ENCODE measurements around the gene ATG9B.

Gene ATG9B

DNA sequence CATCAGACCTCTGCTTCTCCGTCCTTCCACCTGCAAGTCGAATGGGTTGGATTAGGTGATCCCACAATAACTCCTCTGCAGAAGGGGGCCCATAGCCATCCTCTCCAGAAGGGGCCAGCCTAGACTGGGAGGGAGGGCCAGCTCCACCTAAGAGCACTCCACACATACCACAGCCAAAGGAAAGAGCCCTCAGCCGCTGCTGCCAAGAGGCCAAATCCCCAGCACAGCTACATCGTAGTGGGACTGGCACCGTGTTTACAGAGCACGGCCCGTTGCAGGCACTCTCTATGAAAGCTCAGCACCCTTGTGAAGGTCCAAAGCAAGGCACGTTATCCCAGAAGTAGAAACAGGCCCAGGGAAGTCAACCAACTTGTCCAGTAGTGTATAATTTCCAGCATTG, 51.6 kb downstream of the ATG9B start:
- peaks cover 3% of the 10 kb centered on the region for H3K4me1 ChIP-seq (ENCODE audit: control insufficient read depth, insufficient read depth, low read length)
- DNase-seq (ENCODE audit: low read depth) = no peak
- no peaks in the 10 kb centered on the region for H3K9me3 ChIP-seq (ENCODE audit: control insufficient read depth, low read length)
- peaks cover 83% of the 10 kb centered on the region for H3K27me3 ChIP-seq (replicated peaks; ENCODE audit: control insufficient read depth, insufficient read depth, low read length)
- no peak overlapping the region for H3K9ac ChIP-seq (ENCODE audit: low read length)
- no peaks in the 10 kb centered on the region for H3K36me3 ChIP-seq (ENCODE audit: control insufficient read depth, insufficient read depth, low read length, severe bottlenecking)
- no peak overlapping the region for H3K4me3 ChIP-seq (ENCODE audit: low read length)

DNA sequence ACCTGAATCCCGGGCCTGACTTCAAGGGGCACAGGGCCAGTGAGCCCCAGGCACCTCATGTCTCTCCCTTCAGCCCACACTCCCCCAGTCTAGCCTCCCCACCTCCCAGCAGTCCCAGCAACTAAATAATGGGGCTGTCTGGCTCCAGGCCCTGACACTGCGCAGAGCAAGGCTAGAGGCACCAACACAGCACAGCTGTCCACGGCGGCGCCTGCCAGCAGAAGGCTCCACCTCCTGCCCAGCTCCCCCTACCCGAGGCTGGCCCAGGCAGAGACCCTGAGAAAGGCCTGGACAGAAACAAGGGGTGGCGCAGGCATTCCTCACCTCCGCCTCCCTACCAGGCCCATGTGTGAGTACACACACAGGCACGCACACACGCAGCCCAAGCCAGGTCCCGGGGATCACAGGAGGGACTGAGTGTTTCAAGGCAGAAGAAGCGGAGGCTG, 52.2 kb downstream of the ATG9B start:
- H3K27me3 ChIP-seq (replicated peaks; ENCODE audit: control insufficient read depth, insufficient read depth, low read length) = peaks cover 85% of the 10 kb centered on the region
- H3K9ac ChIP-seq (ENCODE audit: low read length) = no peak overlapping the region
- H3K4me1 ChIP-seq (ENCODE audit: control insufficient read depth, insufficient read depth, low read length) = peaks cover 3% of the 10 kb centered on the region
- DNase-seq (ENCODE audit: low read depth) = no peak
- H3K4me3 ChIP-seq (ENCODE audit: low read length) = no peak overlapping the region
- H3K9me3 ChIP-seq (ENCODE audit: control insufficient read depth, low read length) = no peaks in the 10 kb centered on the region
- H3K36me3 ChIP-seq (ENCODE audit: control insufficient read depth, insufficient read depth, low read length, severe bottlenecking) = no peaks in the 10 kb centered on the region

DNA sequence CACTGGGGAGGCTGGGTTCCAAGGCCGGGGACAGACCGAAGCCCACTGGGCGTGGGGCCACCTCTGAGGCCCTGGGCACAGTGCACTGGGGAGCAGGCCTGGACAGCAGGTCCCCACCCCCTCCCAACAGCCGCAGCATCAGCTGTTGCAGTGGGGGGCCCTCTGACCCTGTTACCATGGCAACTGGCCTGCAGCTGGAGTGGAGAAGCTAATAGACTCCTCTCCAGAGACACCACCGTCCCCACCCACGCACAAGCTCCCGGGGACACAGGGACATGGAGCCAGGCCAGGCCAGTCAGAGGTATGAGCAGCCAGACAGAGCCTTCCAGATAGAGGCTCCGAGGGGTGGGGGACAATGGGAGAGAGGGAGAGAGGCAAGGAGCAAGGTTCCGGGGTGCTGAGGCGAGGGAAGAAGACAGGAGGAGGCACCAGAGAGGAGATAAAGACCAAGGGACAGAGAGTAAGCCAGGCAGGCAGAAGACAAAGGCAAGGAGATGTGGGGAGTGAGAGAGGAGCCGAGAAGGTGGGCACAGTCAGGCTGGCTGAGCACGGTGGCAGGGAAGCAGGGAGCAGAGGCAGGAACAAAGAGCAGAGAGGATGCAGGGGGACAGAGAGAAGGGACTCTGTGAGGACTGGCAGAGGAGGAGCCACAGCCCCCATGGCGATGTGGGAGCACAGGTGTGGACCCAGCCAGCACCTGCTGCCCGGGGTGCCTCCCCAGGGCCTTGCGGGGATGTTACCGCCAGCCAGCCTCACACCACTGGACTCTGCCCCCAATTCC, 52.9 kb downstream of the ATG9B start:
- H3K9me3 ChIP-seq (ENCODE audit: control insufficient read depth, low read length) = no peaks in the 10 kb centered on the region
- H3K4me1 ChIP-seq (ENCODE audit: control insufficient read depth, insufficient read depth, low read length) = peaks cover 3% of the 10 kb centered on the region
- H3K36me3 ChIP-seq (ENCODE audit: control insufficient read depth, insufficient read depth, low read length, severe bottlenecking) = no peaks in the 10 kb centered on the region
- H3K27me3 ChIP-seq (replicated peaks; ENCODE audit: control insufficient read depth, insufficient read depth, low read length) = peaks cover 84% of the 10 kb centered on the region
- DNase-seq (ENCODE audit: low read depth) = no peak
- no peak overlapping the region for H3K4me3 ChIP-seq (ENCODE audit: low read length)
- H3K9ac ChIP-seq (ENCODE audit: low read length) = no peak overlapping the region

DNA sequence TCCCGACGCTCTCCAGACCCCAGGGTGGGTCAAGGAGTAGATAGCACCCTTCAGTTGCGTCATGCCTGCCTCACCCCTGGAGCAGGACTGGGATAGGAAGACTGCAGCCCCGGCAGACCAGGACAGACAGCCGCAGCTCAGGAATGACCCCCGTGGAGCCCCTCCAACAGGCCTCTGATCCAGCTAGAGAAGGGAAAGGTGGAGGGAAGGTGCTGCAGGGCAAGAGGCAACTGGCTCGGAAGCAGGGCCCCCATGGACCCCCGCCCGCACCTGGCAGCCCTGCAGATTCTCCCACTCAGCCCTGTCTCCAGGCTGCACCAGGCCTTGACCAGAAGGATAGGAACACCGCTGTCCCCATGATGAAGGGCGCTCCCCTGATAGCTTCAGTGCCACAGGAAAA, 53.9 kb downstream of the ATG9B start:
- no peak overlapping the region for H3K4me3 ChIP-seq (ENCODE audit: low read length)
- H3K36me3 ChIP-seq (ENCODE audit: control insufficient read depth, insufficient read depth, low read length, severe bottlenecking) = no peaks in the 10 kb centered on the region
- DNase-seq (ENCODE audit: low read depth) = no peak
- H3K9me3 ChIP-seq (ENCODE audit: control insufficient read depth, low read length) = no peaks in the 10 kb centered on the region
- H3K9ac ChIP-seq (ENCODE audit: low read length) = no peak overlapping the region
- peaks cover 3% of the 10 kb centered on the region for H3K4me1 ChIP-seq (ENCODE audit: control insufficient read depth, insufficient read depth, low read length)
- peaks cover 81% of the 10 kb centered on the region for H3K27me3 ChIP-seq (replicated peaks; ENCODE audit: control insufficient read depth, insufficient read depth, low read length)

DNA sequence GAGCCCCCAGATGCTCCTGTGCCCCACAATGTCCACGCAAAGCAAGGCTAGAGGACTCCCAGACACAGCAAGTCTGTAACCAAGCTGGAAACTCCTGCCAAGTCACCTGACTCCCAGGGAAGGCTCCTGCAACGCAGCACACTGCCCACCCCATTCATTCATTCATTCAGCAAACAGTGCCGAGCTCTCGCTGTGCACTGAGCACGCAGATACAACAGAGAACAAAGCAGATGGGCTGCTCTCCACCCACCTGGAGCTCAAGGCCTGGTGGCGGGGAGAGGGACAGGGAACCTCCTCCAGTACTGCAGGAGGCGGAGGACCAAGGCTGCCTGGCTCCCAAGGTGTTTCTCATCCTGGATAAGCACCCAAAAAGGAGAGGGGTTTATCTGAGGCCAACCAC, 54.8 kb downstream of the ATG9B start:
- no peak for DNase-seq (ENCODE audit: low read depth)
- H3K36me3 ChIP-seq (ENCODE audit: control insufficient read depth, insufficient read depth, low read length, severe bottlenecking) = no peaks in the 10 kb centered on the region
- H3K9ac ChIP-seq (ENCODE audit: low read length) = no peak overlapping the region
- H3K4me1 ChIP-seq (ENCODE audit: control insufficient read depth, insufficient read depth, low read length) = no peaks in the 10 kb centered on the region
- no peak overlapping the region for H3K4me3 ChIP-seq (ENCODE audit: low read length)
- no peaks in the 10 kb centered on the region for H3K9me3 ChIP-seq (ENCODE audit: control insufficient read depth, low read length)
- H3K27me3 ChIP-seq (replicated peaks; ENCODE audit: control insufficient read depth, insufficient read depth, low read length) = peaks cover 82% of the 10 kb centered on the region

DNA sequence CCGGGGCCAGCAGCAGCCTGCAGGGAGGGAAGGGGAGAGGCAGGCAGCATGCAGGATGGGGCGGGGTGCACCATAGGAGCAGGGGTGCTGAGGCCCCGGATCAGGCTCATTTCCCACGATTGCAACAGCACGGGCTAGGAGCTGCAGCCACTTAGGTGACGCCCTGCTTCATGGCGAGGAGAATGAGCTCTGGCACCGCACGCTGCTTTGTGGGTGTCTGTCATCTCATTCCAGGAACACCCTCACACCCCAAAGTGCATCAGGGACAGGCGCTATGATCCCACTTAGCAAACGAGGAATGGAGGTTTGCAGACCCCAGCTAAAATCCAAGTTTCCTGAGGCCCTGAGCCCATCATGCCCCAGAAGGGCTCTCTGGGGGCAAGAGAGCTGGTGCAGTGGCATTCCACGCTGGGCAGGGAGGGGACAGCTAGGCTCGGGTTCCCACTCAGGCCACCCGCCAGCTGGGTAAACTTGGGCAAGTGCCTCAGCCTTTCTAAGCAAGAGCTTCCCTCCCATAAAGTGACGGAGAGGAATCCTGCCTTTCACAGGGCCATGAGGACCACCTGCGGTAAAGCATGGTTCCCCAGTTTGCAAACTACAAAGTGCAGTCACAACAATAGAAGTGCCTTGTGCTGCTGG, 55.4 kb downstream of the ATG9B start:
- Histone ChIP-seq H3K36me3 (ENCODE audit: control insufficient read depth, insufficient read depth, low read length, severe bottlenecking) (no peaks in the 10 kb centered on the region), H3K4me1 (ENCODE audit: control insufficient read depth, insufficient read depth, low read length) (no peaks in the 10 kb centered on the region), H3K4me3 (ENCODE audit: low read length) (no peak overlapping the region), H3K27me3 (replicated peaks; ENCODE audit: control insufficient read depth, insufficient read depth, low read length) (peaks cover 89% of the 10 kb centered on the region), H3K9me3 (ENCODE audit: control insufficient read depth, low read length) (no peaks in the 10 kb centered on the region), H3K9ac (ENCODE audit: low read length) (no peak overlapping the region)
- peak; percentile 15 for DNase-seq (ENCODE audit: low read depth)

DNA sequence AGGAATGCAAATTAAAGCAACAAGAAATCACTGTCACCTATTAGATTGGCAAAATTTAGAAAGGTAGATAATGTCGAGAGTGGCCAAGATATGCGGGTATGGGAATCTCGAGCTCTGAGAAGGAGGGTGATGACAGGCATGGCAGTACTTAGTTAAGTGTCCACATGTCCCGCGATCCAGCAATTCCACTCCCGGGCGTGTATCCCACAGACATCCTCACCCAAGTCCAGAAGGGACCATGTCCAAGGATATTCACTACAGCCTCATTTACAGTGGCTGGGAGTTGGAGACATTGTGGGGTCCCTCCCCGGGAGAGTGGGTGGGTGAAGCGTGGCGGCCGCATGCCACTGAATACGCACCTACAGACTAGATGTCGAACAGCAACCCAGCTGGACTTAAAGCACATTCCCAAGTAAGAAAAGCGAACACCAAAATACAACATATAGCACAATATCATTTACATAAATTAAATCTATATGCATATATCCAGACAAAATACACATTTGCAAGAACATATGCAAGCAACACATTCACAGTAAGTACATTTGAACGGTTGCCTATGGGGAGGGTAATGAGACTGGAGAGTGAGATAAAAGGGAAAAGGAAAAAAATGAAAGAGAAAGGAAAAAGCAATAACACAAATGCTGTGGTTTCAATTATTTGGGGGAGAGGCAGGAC, 56.1 kb downstream of the ATG9B start:
- H3K36me3 ChIP-seq (ENCODE audit: control insufficient read depth, insufficient read depth, low read length, severe bottlenecking) = no peaks in the 10 kb centered on the region
- no peak overlapping the region for H3K4me3 ChIP-seq (ENCODE audit: low read length)
- DNase-seq (ENCODE audit: low read depth) = no peak
- no peaks in the 10 kb centered on the region for H3K9me3 ChIP-seq (ENCODE audit: control insufficient read depth, low read length)
- H3K4me1 ChIP-seq (ENCODE audit: control insufficient read depth, insufficient read depth, low read length) = no peaks in the 10 kb centered on the region
- peaks cover 84% of the 10 kb centered on the region for H3K27me3 ChIP-seq (replicated peaks; ENCODE audit: control insufficient read depth, insufficient read depth, low read length)
- H3K9ac ChIP-seq (ENCODE audit: low read length) = no peak overlapping the region

DNA sequence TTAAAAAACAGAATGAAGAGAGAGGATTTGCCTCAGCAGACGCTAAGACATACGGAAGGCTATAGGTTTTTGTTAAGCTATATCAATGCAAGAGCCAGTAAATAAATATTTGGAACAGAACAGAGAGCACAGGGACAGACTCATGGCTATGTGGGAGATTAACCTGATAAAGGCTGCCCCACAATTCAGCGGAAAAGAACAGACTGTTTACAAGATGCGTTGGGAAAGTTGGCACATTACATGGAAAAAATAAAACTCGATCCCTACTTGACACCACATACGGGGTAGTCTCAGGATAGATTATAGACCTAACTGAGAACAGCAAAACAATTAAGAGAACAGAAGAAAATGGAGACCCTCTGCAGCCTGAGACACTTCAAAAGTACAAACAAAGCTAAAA, 56.9 kb downstream of the ATG9B start:
- Histone ChIP-seq H3K4me3 (ENCODE audit: low read length) (no peak overlapping the region), H3K9me3 (ENCODE audit: control insufficient read depth, low read length) (no peaks in the 10 kb centered on the region), H3K36me3 (ENCODE audit: control insufficient read depth, insufficient read depth, low read length, severe bottlenecking) (no peaks in the 10 kb centered on the region), H3K4me1 (ENCODE audit: control insufficient read depth, insufficient read depth, low read length) (no peaks in the 10 kb centered on the region), H3K9ac (ENCODE audit: low read length) (no peak overlapping the region), H3K27me3 (replicated peaks; ENCODE audit: control insufficient read depth, insufficient read depth, low read length) (peaks cover 81% of the 10 kb centered on the region)
- DNase-seq (ENCODE audit: low read depth) = no peak

DNA sequence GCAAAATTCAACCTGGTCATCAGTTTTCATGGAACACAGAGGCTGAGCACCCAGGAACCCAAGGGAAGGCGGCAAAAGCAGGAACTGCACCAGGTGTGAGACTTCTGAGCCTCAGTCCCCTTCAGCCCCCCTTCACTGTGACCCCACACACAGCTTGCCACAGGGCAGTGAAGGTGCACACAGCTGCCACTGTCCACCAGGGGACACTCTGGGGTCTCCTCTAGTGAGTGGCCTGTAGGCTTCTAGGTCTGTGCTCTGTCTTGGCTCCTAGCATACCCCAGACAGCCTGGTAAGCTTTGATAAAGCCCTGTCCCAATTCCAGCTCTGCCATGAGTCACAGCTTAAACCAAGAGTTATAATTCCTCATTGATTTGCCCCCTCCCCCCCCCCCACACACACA, 58.3 kb downstream of the ATG9B start:
- Histone ChIP-seq H3K9me3 (ENCODE audit: control insufficient read depth, low read length) (no peaks in the 10 kb centered on the region), H3K27me3 (replicated peaks; ENCODE audit: control insufficient read depth, insufficient read depth, low read length) (peaks cover 74% of the 10 kb centered on the region), H3K36me3 (ENCODE audit: control insufficient read depth, insufficient read depth, low read length, severe bottlenecking) (no peaks in the 10 kb centered on the region), H3K4me3 (ENCODE audit: low read length) (no peak overlapping the region), H3K4me1 (ENCODE audit: control insufficient read depth, insufficient read depth, low read length) (no peaks in the 10 kb centered on the region), H3K9ac (ENCODE audit: low read length) (no peak overlapping the region)
- DNase-seq (ENCODE audit: low read depth) = no peak

DNA sequence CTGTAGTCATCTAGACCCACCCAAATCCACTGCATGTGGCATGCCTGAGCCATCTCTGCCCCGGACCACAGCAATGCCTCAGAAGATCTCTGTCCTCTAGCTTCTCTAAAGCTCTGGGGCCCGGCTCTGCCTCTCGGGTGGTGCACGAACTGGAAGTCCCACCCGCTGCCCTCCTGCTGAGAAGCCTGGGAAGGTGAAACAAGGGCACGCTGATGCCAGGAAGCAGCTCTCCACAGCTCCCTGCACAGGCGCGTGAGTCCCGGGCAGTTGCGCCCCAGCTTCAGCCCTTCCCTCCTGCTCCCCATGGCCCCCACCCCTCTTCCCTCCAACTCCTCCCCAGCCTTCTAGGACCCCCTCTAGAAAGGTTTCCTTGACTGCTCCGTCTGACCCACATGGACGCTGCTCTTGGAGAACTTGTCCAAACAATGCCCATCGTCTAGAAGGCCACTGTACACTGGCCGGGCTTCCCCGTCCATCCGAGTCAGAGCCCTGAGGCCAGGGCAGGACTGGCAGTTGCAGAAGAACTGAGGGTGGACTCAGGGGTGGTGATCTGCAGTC, 58.9 kb downstream of the ATG9B start:
- no peak for DNase-seq (ENCODE audit: low read depth)
- Histone ChIP-seq H3K9me3 (ENCODE audit: control insufficient read depth, low read length) (no peaks in the 10 kb centered on the region), H3K9ac (ENCODE audit: low read length) (no peak overlapping the region), H3K27me3 (replicated peaks; ENCODE audit: control insufficient read depth, insufficient read depth, low read length) (peaks cover 70% of the 10 kb centered on the region), H3K4me1 (ENCODE audit: control insufficient read depth, insufficient read depth, low read length) (no peaks in the 10 kb centered on the region), H3K4me3 (ENCODE audit: low read length) (no peak overlapping the region), H3K36me3 (ENCODE audit: control insufficient read depth, insufficient read depth, low read length, severe bottlenecking) (no peaks in the 10 kb centered on the region)

Measured in adipocyte (in vitro differentiated cells).